GM12892 (cell line): ENCODE data around the gene KHK.

Experiments used
- POLR2A ChIP-seq: IDR thresholded peaks from 2 replicates; pipeline ENCODE4 v1.6.1; 2011; ENCODE audit warnings: low read depth, low read length, control low read depth
- POLR2AphosphoS5 ChIP-seq: IDR thresholded peaks from 2 replicates; pipeline ENCODE4 v1.6.1; 2011; ENCODE audit warnings: low read depth, low read length, control low read depth
- TAF1 ChIP-seq: IDR thresholded peaks from 2 replicates; pipeline ENCODE4 v1.6.1; 2011; ENCODE audit warnings: low read depth, mild to moderate bottlenecking, control low read depth, low read length, borderline replicate concordance

DNA sequence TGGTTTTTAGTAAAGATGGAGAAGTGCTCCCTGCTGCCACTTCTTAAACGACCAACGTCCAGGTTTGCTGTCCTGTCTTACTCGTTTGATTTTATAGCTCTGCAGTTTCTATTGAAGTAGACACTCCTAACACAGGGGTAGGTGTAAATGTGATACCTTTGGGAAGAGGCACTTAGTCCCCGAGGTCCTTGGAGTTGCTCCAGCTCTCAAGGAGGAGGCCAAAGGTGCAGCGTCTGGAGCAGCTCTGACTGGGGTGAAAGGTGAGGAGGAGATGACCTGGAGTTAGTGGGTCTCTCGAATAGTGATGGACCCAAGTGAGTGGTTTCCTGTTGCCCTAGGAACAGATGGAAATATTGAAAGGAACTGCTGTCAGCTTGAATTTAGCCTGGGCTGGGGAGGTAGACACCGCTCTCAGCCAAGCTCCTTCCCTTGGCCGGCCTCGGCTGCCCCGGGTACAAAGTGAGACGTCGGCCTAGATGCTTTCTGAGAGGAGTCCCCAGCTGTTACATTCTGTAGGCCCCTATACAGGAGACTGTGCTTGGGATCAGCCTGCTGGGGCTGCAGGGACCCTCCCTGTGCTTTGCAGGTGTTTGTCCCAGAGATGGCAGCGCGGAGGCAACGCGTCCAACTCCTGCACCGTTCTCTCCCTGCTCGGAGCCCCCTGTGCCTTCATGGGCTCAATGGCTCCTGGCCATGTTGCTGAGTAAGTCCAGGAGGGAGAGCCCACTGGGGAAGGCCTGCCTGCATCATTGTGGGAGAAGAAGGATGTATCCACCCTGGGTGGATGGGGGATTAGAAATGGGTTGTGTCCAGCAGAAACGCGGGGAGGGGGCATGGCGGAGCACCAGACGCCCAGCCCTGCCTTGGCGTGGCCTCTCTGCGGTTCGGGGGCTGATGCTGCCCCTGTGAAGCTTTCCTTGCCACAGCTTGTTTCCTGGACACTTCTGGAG lies 5.4 kb downstream of the KHK start:
- TF ChIP-seq POLR2A (no peak), POLR2AphosphoS5 (no peak), TAF1 (no peak)
